ENCODE results near the gene EHMT1.

Gene EHMT1

GRCh38 chr9:137645211-137645610, 26.4 kb downstream of the EHMT1 start:
- H3K36me3 ChIP-seq (ENCODE audit: control insufficient read depth in 2 of 2, insufficient read depth in 2 of 2, low read length in 2 of 2), result peaks cover 4 to 8% of the 10 kb centered on the region in 2 donors
- H3K4me3 ChIP-seq (ENCODE audit: low read length in 2 of 2), result no peak overlapping the region
- H3K4me1 ChIP-seq (ENCODE audit: control insufficient read depth in 2 of 2, insufficient read depth in 2 of 2, low read length in 2 of 2), result no peaks in the 10 kb centered on the region
- H3K27ac ChIP-seq (ENCODE audit: low read depth in 2 of 2, low read length in 2 of 2), result no peak overlapping the region
- no peaks in the 10 kb centered on the region for H3K9me3 ChIP-seq (ENCODE audit: control insufficient read depth in 2 of 2, low read length in 2 of 2)
- no peak overlapping the region for H3K9ac ChIP-seq (ENCODE audit: low read depth in 1 of 2, low read length in 2 of 2)
- H3K27me3 ChIP-seq (ENCODE audit: control insufficient read depth in 2 of 2, insufficient read depth in 2 of 2, low read length in 2 of 2), result no peaks in the 10 kb centered on the region

DNA sequence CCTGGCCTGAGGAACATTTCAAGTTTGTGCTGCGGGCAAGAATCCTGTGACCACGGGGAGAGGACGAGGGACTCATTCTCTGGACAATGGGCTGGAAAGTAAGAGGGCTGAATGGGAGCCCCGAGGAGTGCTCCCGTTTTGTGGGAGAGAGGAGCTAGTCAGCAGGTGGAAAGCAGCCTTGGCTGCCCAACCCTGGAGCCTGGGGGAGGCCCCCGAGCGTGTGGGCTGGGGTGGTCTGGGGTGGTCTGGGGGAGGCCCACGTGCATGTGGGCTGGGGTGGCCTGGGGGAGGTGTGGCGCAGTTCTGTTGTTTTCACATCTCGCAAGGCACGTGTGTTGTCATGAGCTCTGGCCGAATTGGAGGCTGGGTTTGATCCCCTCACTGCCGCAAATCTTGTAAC, 27.5 kb downstream of the EHMT1 start:
- peaks cover 1 to 9% of the 10 kb centered on the region in 2 donors for H3K36me3 ChIP-seq (ENCODE audit: control insufficient read depth in 2 of 2, insufficient read depth in 2 of 2, low read length in 2 of 2)
- H3K27me3 ChIP-seq (ENCODE audit: control insufficient read depth in 2 of 2, insufficient read depth in 2 of 2, low read length in 2 of 2), result no peaks in the 10 kb centered on the region
- no peaks in the 10 kb centered on the region for H3K9me3 ChIP-seq (ENCODE audit: control insufficient read depth in 2 of 2, low read length in 2 of 2)
- no peak overlapping the region for H3K27ac ChIP-seq (ENCODE audit: low read depth in 2 of 2, low read length in 2 of 2)
- H3K4me3 ChIP-seq (ENCODE audit: low read length in 2 of 2), result no peak overlapping the region
- H3K4me1 ChIP-seq (ENCODE audit: control insufficient read depth in 2 of 2, insufficient read depth in 2 of 2, low read length in 2 of 2), result no peaks in the 10 kb centered on the region
- no peak overlapping the region for H3K9ac ChIP-seq (ENCODE audit: low read depth in 1 of 2, low read length in 2 of 2)

- Histone ChIP-seq H3K27me3 (ENCODE audit: control insufficient read depth in 2 of 2, insufficient read depth in 2 of 2, low read length in 2 of 2) (no peaks in the 10 kb centered on the region), H3K4me3 (ENCODE audit: low read length in 2 of 2) (no peak overlapping the region), H3K27ac (ENCODE audit: low read depth in 2 of 2, low read length in 2 of 2) (no peak overlapping the region), H3K9ac (ENCODE audit: low read depth in 1 of 2, low read length in 2 of 2) (no peak overlapping the region), H3K9me3 (ENCODE audit: control insufficient read depth in 2 of 2, low read length in 2 of 2) (no peaks in the 10 kb centered on the region), H3K4me1 (ENCODE audit: control insufficient read depth in 2 of 2, insufficient read depth in 2 of 2, low read length in 2 of 2) (no peaks in the 10 kb centered on the region), H3K36me3 (ENCODE audit: control insufficient read depth in 2 of 2, insufficient read depth in 2 of 2, low read length in 2 of 2) (peaks cover 6 to 12% of the 10 kb centered on the region in 2 donors)
Observed at GRCh38 chr9:137647096-137647714, 28.4 kb downstream of the EHMT1 start.

- H3K9ac ChIP-seq (ENCODE audit: low read depth in 1 of 2, low read length in 2 of 2), result no peak overlapping the region
- no peak overlapping the region for H3K27ac ChIP-seq (ENCODE audit: low read depth in 2 of 2, low read length in 2 of 2)
- H3K4me1 ChIP-seq (ENCODE audit: control insufficient read depth in 2 of 2, insufficient read depth in 2 of 2, low read length in 2 of 2), result no peaks in the 10 kb centered on the region
- no peaks in the 10 kb centered on the region for H3K9me3 ChIP-seq (ENCODE audit: control insufficient read depth in 2 of 2, low read length in 2 of 2)
- peaks cover 6 to 14% of the 10 kb centered on the region in 2 donors for H3K36me3 ChIP-seq (ENCODE audit: control insufficient read depth in 2 of 2, insufficient read depth in 2 of 2, low read length in 2 of 2)
- H3K4me3 ChIP-seq (ENCODE audit: low read length in 2 of 2), result no peak overlapping the region
- H3K27me3 ChIP-seq (ENCODE audit: control insufficient read depth in 2 of 2, insufficient read depth in 2 of 2, low read length in 2 of 2), result no peaks in the 10 kb centered on the region
Observed at GRCh38 chr9:137648396-137648795, 29.6 kb downstream of the EHMT1 start.

- Histone ChIP-seq H3K27ac (ENCODE audit: low read depth in 2 of 2, low read length in 2 of 2) (no peak overlapping the region), H3K36me3 (ENCODE audit: control insufficient read depth in 2 of 2, insufficient read depth in 2 of 2, low read length in 2 of 2) (peaks cover 6 to 14% of the 10 kb centered on the region in 2 donors), H3K4me1 (ENCODE audit: control insufficient read depth in 2 of 2, insufficient read depth in 2 of 2, low read length in 2 of 2) (no peaks in the 10 kb centered on the region), H3K9me3 (ENCODE audit: control insufficient read depth in 2 of 2, low read length in 2 of 2) (no peaks in the 10 kb centered on the region), H3K4me3 (ENCODE audit: low read length in 2 of 2) (no peak overlapping the region), H3K27me3 (ENCODE audit: control insufficient read depth in 2 of 2, insufficient read depth in 2 of 2, low read length in 2 of 2) (no peaks in the 10 kb centered on the region), H3K9ac (ENCODE audit: low read depth in 1 of 2, low read length in 2 of 2) (no peak overlapping the region)
Observed at GRCh38 chr9:137649553-137649952, 30.7 kb downstream of the EHMT1 start.

GRCh38 chr9:137650259-137650658, 31.5 kb downstream of the EHMT1 start:
- no peak overlapping the region for H3K9ac ChIP-seq (ENCODE audit: low read depth in 1 of 2, low read length in 2 of 2)
- H3K27ac ChIP-seq (ENCODE audit: low read depth in 2 of 2, low read length in 2 of 2), result no peak overlapping the region
- H3K36me3 ChIP-seq (ENCODE audit: control insufficient read depth in 2 of 2, insufficient read depth in 2 of 2, low read length in 2 of 2), result peaks cover 6 to 14% of the 10 kb centered on the region in 2 donors
- H3K4me3 ChIP-seq (ENCODE audit: low read length in 2 of 2), result no peak overlapping the region
- no peaks in the 10 kb centered on the region for H3K9me3 ChIP-seq (ENCODE audit: control insufficient read depth in 2 of 2, low read length in 2 of 2)
- no peaks in the 10 kb centered on the region for H3K4me1 ChIP-seq (ENCODE audit: control insufficient read depth in 2 of 2, insufficient read depth in 2 of 2, low read length in 2 of 2)
- H3K27me3 ChIP-seq (ENCODE audit: control insufficient read depth in 2 of 2, insufficient read depth in 2 of 2, low read length in 2 of 2), result no peaks in the 10 kb centered on the region

DNA sequence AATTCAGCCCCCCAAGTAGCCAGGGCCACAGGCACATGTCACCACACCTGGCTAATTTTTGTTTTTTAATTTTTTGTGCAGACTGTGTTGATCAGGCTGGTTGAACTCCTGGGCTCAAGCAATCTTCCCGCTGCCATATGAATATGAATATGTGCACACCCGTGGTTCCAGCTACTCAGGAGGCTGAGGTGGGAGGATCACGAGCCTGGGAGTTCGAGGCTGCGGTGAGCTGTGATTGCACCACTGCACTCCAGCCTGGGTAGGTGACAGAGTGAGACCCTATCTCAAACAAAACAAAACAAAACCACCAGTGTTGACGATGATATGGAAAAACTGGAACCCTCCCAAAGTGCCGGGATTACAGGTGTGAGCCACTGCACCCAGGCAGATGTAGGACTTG, 32.0 kb downstream of the EHMT1 start:
- Histone ChIP-seq H3K4me1 (ENCODE audit: control insufficient read depth in 2 of 2, insufficient read depth in 2 of 2, low read length in 2 of 2) (no peaks in the 10 kb centered on the region), H3K9ac (ENCODE audit: low read depth in 1 of 2, low read length in 2 of 2) (no peak overlapping the region), H3K27ac (ENCODE audit: low read depth in 2 of 2, low read length in 2 of 2) (no peak overlapping the region), H3K27me3 (ENCODE audit: control insufficient read depth in 2 of 2, insufficient read depth in 2 of 2, low read length in 2 of 2) (no peaks in the 10 kb centered on the region), H3K4me3 (ENCODE audit: low read length in 2 of 2) (no peak overlapping the region), H3K36me3 (ENCODE audit: control insufficient read depth in 2 of 2, insufficient read depth in 2 of 2, low read length in 2 of 2) (peaks cover 9 to 14% of the 10 kb centered on the region in 2 donors), H3K9me3 (ENCODE audit: control insufficient read depth in 2 of 2, low read length in 2 of 2) (no peaks in the 10 kb centered on the region)

GRCh38 chr9:137656416-137656815, 37.6 kb downstream of the EHMT1 start:
- Histone ChIP-seq H3K4me1 (ENCODE audit: control insufficient read depth in 2 of 2, insufficient read depth in 2 of 2, low read length in 2 of 2) (no peaks in the 10 kb centered on the region), H3K9ac (ENCODE audit: low read depth in 1 of 2, low read length in 2 of 2) (no peak overlapping the region), H3K27ac (ENCODE audit: low read depth in 2 of 2, low read length in 2 of 2) (no peak overlapping the region), H3K9me3 (ENCODE audit: control insufficient read depth in 2 of 2, low read length in 2 of 2) (no peaks in the 10 kb centered on the region), H3K27me3 (ENCODE audit: control insufficient read depth in 2 of 2, insufficient read depth in 2 of 2, low read length in 2 of 2) (no peaks in the 10 kb centered on the region), H3K4me3 (ENCODE audit: low read length in 2 of 2) (no peak overlapping the region), H3K36me3 (ENCODE audit: control insufficient read depth in 2 of 2, insufficient read depth in 2 of 2, low read length in 2 of 2) (peaks cover 7 to 8% of the 10 kb centered on the region in 2 donors)

DNA sequence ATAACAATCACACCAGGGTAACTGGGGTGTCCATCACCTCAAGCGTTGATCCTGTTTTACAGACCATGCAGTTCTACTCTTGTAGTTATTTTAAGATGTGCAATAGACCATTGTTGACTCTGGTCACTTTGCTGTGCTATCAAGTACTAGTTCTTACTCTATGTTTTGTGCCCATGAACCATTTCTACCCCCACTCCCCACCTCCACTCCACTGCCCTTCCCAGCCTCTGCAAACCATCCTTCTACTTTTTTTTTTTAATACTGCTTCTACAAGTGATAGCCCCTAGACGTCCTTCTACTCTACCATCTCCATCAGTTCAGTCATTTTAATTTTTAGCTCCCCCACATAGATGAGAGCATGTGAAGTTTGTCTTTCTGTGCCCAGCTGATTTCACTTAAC, 38.8 kb downstream of the EHMT1 start:
- Histone ChIP-seq H3K27me3 (ENCODE audit: control insufficient read depth in 2 of 2, insufficient read depth in 2 of 2, low read length in 2 of 2) (no peaks in the 10 kb centered on the region), H3K9ac (ENCODE audit: low read depth in 1 of 2, low read length in 2 of 2) (no peak overlapping the region), H3K27ac (ENCODE audit: low read depth in 2 of 2, low read length in 2 of 2) (no peak overlapping the region), H3K9me3 (ENCODE audit: control insufficient read depth in 2 of 2, low read length in 2 of 2) (no peaks in the 10 kb centered on the region), H3K4me1 (ENCODE audit: control insufficient read depth in 2 of 2, insufficient read depth in 2 of 2, low read length in 2 of 2) (no peaks in the 10 kb centered on the region), H3K4me3 (ENCODE audit: low read length in 2 of 2) (no peak overlapping the region), H3K36me3 (ENCODE audit: control insufficient read depth in 2 of 2, insufficient read depth in 2 of 2, low read length in 2 of 2) (peaks cover 3 to 4% of the 10 kb centered on the region in 2 donors)

- Histone ChIP-seq H3K36me3 (ENCODE audit: control insufficient read depth in 2 of 2, insufficient read depth in 2 of 2, low read length in 2 of 2) (peaks cover 2 to 3% of the 10 kb centered on the region in 2 donors), H3K9me3 (ENCODE audit: control insufficient read depth in 2 of 2, low read length in 2 of 2) (no peaks in the 10 kb centered on the region), H3K4me1 (ENCODE audit: control insufficient read depth in 2 of 2, insufficient read depth in 2 of 2, low read length in 2 of 2) (peaks cover 0 to 3% of the 10 kb centered on the region in 2 donors), H3K4me3 (ENCODE audit: low read length in 2 of 2) (no peak overlapping the region), H3K27me3 (ENCODE audit: control insufficient read depth in 2 of 2, insufficient read depth in 2 of 2, low read length in 2 of 2) (no peaks in the 10 kb centered on the region), H3K9ac (ENCODE audit: low read depth in 1 of 2, low read length in 2 of 2) (no peak overlapping the region), H3K27ac (ENCODE audit: low read depth in 2 of 2, low read length in 2 of 2) (no peak overlapping the region)
Observed at GRCh38 chr9:137658781-137659180, 40.0 kb downstream of the EHMT1 start.
